MM.1S (cell line): ENCODE results near the gene AKAP1.

Experiments
- EZH2phosphoT487 ChIP-seq: fragments of 300-600 bp; sonication (generic); IDR thresholded peaks from 2 replicates; pipeline ENCODE4 v1.6.1; 2018; ENCODE audit warnings: antibody characterized with exemption, low read length
- TF ChIP-seq, protein P1 (sequence below): fragments of 300-600 bp; sonication (generic); IDR thresholded peaks from 2 replicates; pipeline ENCODE4 v1.5.1; 2016; ENCODE audit warnings: antibody characterized with exemption, low read length, mixed read lengths

- TF ChIP-seq, protein P1, sequence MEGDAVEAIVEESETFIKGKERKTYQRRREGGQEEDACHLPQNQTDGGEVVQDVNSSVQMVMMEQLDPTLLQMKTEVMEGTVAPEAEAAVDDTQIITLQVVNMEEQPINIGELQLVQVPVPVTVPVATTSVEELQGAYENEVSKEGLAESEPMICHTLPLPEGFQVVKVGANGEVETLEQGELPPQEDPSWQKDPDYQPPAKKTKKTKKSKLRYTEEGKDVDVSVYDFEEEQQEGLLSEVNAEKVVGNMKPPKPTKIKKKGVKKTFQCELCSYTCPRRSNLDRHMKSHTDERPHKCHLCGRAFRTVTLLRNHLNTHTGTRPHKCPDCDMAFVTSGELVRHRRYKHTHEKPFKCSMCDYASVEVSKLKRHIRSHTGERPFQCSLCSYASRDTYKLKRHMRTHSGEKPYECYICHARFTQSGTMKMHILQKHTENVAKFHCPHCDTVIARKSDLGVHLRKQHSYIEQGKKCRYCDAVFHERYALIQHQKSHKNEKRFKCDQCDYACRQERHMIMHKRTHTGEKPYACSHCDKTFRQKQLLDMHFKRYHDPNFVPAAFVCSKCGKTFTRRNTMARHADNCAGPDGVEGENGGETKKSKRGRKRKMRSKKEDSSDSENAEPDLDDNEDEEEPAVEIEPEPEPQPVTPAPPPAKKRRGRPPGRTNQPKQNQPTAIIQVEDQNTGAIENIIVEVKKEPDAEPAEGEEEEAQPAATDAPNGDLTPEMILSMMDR = no peak
- TF ChIP-seq EZH2phosphoT487 = no peak
Measured at GRCh38 chr17:57088298-57088697, 3.3 kb downstream of the AKAP1 start.
